GM23338 (cell line): ENCODE data around the gene VSTM1. TPM values are rescaled to one million over a fixed set of nuclear protein-coding genes. Genes with fewer than 3 reads are reported as not detected.

Experiments used
- ATAC-seq: fragments of 200-7000 bp; cut with Tn5 transposase; 3 replicates; pipeline ENCODE4 v1.9.1; 2020
- DNase-seq: peaks from one replicate; pipeline ENCODE4 v3.0.0-alpha.2; 2015; ENCODE audit warnings: low spot score
- H2AFZ ChIP-seq: fragments of 200-600 bp; sonication (generic); 2 replicates; pipeline ENCODE4 v1.8.0; 2016; ENCODE audit warnings: antibody characterized with exemption, mild to moderate bottlenecking, moderate library complexity
- H3F3A ChIP-seq: fragments of 200-600 bp; sonication (generic); replicated peaks from 2 replicates; pipeline ENCODE4 v1.8.0; 2017; ENCODE audit warnings: antibody characterized with exemption, mixed run types, low read depth
- H3K27ac ChIP-seq: fragments of 200-600 bp; sonication (generic); 2 replicates; pipeline ENCODE4 v1.6.1; 2016; ENCODE audit warnings: low read depth
- H3K27me3 ChIP-seq: fragments of 200-600 bp; sonication (generic); 2 replicates; pipeline ENCODE4 v1.8.0; 2016; ENCODE audit warnings: mild to moderate bottlenecking, mixed run types, moderate library complexity; ENCODE audit not compliant: insufficient read depth
- H3K36me3 ChIP-seq: fragments of 200-600 bp; sonication (generic); 2 replicates; pipeline ENCODE4 v1.8.0; 2016; ENCODE audit warnings: mild to moderate bottlenecking; ENCODE audit not compliant: insufficient read depth
- H3K4me1 ChIP-seq: fragments of 200-600 bp; sonication (generic); 2 replicates; pipeline ENCODE4 v1.8.0; 2016; ENCODE audit warnings: mild to moderate bottlenecking, moderate library complexity; ENCODE audit not compliant: insufficient read depth
- H3K4me2 ChIP-seq: fragments of 200-600 bp; sonication (generic); 2 replicates; pipeline ENCODE4 v1.7.1; 2017; ENCODE audit warnings: mixed run types
- H3K4me3 ChIP-seq: fragments of 200-600 bp; sonication (generic); 2 replicates; pipeline ENCODE4 v1.6.1; 2016; ENCODE audit warnings: mixed run types
- H3K79me2 ChIP-seq: fragments of 200-600 bp; sonication (generic); replicated peaks from 2 replicates; pipeline ENCODE4 v1.8.0; 2017; ENCODE audit warnings: mild to moderate bottlenecking; ENCODE audit not compliant: insufficient read depth
- H3K9me2 ChIP-seq: fragments of 200-600 bp; sonication (generic); 2 replicates; pipeline ENCODE4 v1.8.0; 2017; ENCODE audit not compliant: insufficient read depth
- H4K20me1 ChIP-seq: fragments of 200-600 bp; sonication (generic); replicated peaks from 2 replicates; pipeline ENCODE4 v1.8.0; 2017; ENCODE audit warnings: mild to moderate bottlenecking; ENCODE audit not compliant: insufficient read depth
- H3K27ac Mint-ChIP-seq: 2 replicates; pipeline ENCODE4 v1.8.0; 2020; ENCODE audit warnings: inconsistent platforms, mild to moderate bottlenecking, moderate library complexity, mixed read lengths
- H3K27me3 Mint-ChIP-seq: 3 replicates; pipeline ENCODE4 v1.8.0; 2022; ENCODE audit warnings: low read depth, mild to moderate bottlenecking, moderate library complexity, mixed read lengths, inconsistent platforms; ENCODE audit not compliant: insufficient read depth, poor library complexity
- H3K36me3 Mint-ChIP-seq: 3 replicates; pipeline ENCODE4 v1.8.0; 2021; ENCODE audit warnings: low read depth, mild to moderate bottlenecking, inconsistent platforms, moderate library complexity, mixed read lengths
- H3K4me1 Mint-ChIP-seq: 3 replicates; pipeline ENCODE4 v1.8.0; 2020; ENCODE audit warnings: mild to moderate bottlenecking, inconsistent platforms, mixed read lengths
- H3K4me3 Mint-ChIP-seq: 3 replicates; pipeline ENCODE4 v1.8.0; 2021; ENCODE audit warnings: moderate library complexity, mild to moderate bottlenecking, inconsistent platforms, mixed read lengths
- H3K9me3 Mint-ChIP-seq: 3 replicates; pipeline ENCODE4 v1.8.0; 2020; ENCODE audit warnings: moderate library complexity, mild to moderate bottlenecking, inconsistent platforms, mixed read lengths
- CREB1 ChIP-seq: fragments of 250-450 bp; sonication (Bioruptor Pico); IDR thresholded peaks from 2 replicates; pipeline ENCODE4 v1.5.0; 2020; ENCODE audit warnings: low read depth, mild to moderate bottlenecking, moderate library complexity
- EZH2 ChIP-seq: fragments of 200-600 bp; sonication (generic); IDR thresholded peaks from one replicate; pipeline ENCODE4 v1.8.0; 2017; ENCODE audit warnings: antibody characterized with exemption, mild to moderate bottlenecking, low read depth; ENCODE audit not compliant: unreplicated experiment
- EZH2phosphoT487 ChIP-seq: fragments of 200-600 bp; sonication (generic); IDR thresholded peaks from one replicate; pipeline ENCODE4 v1.8.1; 2018; ENCODE audit warnings: antibody characterized with exemption; ENCODE audit not compliant: unreplicated experiment
- STAT1 ChIP-seq: IDR thresholded peaks from one replicate; pipeline ENCODE4 v1.6.1; 2016; ENCODE audit warnings: antibody characterized with exemption; ENCODE audit not compliant: unreplicated experiment
- ZNF114 ChIP-seq: fragments of 250-450 bp; sonication (Bioruptor Pico); IDR thresholded peaks from 2 replicates; pipeline ENCODE4 v1.5.0; 2020; ENCODE audit warnings: mild to moderate bottlenecking, moderate library complexity
- ZNF331 ChIP-seq: fragments of 250-450 bp; sonication (Bioruptor Pico); IDR thresholded peaks from 2 replicates; pipeline ENCODE4 v1.5.0; 2020; ENCODE audit warnings: low read depth, mild to moderate bottlenecking, moderate library complexity
- ZNF462 ChIP-seq: fragments of 250-450 bp; sonication (Bioruptor Pico); IDR thresholded peaks from 2 replicates; pipeline ENCODE4 v1.5.0; 2020; ENCODE audit warnings: mild to moderate bottlenecking, moderate library complexity
- polyA plus RNA-seq: library from polyadenylated mRNA; unstranded; fragments of >200 nt; fragmentation: Nextera tagmentation; extraction: Ambion mirVana; gene quantifications from 2 replicates; pipeline ENCODE4 v1.2.1, GENCODE V29; 2016
- total RNA-seq: library from RNA; depleted of rRNA; stranded (reverse); fragments of >200 nt; shearing (Covaris generic); gene quantifications from 2 replicates; pipeline ENCODE4 v1.2.3, GENCODE V29; 2014

Gene VSTM1
- total and polyA plus RNA-seq, 2 experiments from 2014 or later, result not detected

GRCh38 chr19:54002495-54003315, 61.0 kb downstream of the VSTM1 start (continued):
- TF ChIP-seq EZH2phosphoT487 (no peak), ZNF462 (CRISPR knock-in tag) (no peak), EZH2 (no peak), ZNF114 (CRISPR knock-in tag) (no peak)

- Mint-ChIP-seq H3K4me1 (peaks cover 7% of the 10 kb centered on the region; the same call in 2 of the 3 replicates), H3K4me3 (no peak overlapping the region), H3K27me3 (peaks cover 20% of the 10 kb centered on the region), H3K36me3 (no peaks in the 10 kb centered on the region), H3K9me3 (no peaks in the 10 kb centered on the region), H3K27ac (no peak overlapping the region)
- H2AFZ ChIP-seq, result no peak overlapping the region
- H3K79me2 ChIP-seq, result no peaks in the 10 kb centered on the region
- ATAC-seq (no peak), DNase-seq (no peak)
- no peaks in the 10 kb centered on the region for H4K20me1 ChIP-seq
- H3K27me3 ChIP-seq, result peaks cover 48% of the 10 kb centered on the region
- H3K36me3 ChIP-seq, result no peaks in the 10 kb centered on the region
- no peak overlapping the region for H3K4me3 ChIP-seq
- H3K9me2 ChIP-seq, result peaks cover 4% of the 10 kb centered on the region; the same call in 1 of the 2 replicates
- H3F3A ChIP-seq, result no peaks in the 10 kb centered on the region
- H3K4me1 ChIP-seq, result peaks cover 7% of the 10 kb centered on the region; the same call in 1 of the 2 replicates
- no peak overlapping the region for H3K27ac ChIP-seq
- no peak overlapping the region for H3K4me2 ChIP-seq
- TF ChIP-seq CREB1 (CRISPR knock-in tag) (no peak), ZNF462 (CRISPR knock-in tag) (no peak), STAT1 (no peak), ZNF331 (CRISPR knock-in tag) (no peak), EZH2phosphoT487 (no peak)
Observed at GRCh38 chr19:54001496-54001895, 62.2 kb downstream of the VSTM1 start.
